Activated naive CD4-positive, alpha-beta T cell treated with anti-CD3 and anti-CD28 coated beads, Interleukin-2, amount 10 ng/mL, durations not matched to agents 7 days and 5 days (primary cell): ENCODE results near the gene TMEM250.
A peak's percentile ranks its signal among the peaks of the same experiment; 100 is the strongest.

Experiments used
- CTCF ChIA-PET: fragments of 350-600 bp; sonication (Branson Sonifier 250); formaldehyde crosslinking; loops from one replicate; lab custom pipeline; 2021; ENCODE audit warnings: antibody characterized with exemption; lab: Charles Lee
- DNase-seq: peaks from one replicate; pipeline ENCODE4 v3.0.0-alpha.2; 2020
- H3K27ac Mint-ChIP-seq: one replicate; pipeline ENCODE4 v1.8.0; 2021; ENCODE audit warnings: mild to moderate bottlenecking, moderate library complexity, mixed read lengths
- H3K27me3 Mint-ChIP-seq: one replicate; pipeline ENCODE4 v1.8.0; 2021; ENCODE audit warnings: mild to moderate bottlenecking, mixed read lengths
- H3K36me3 Mint-ChIP-seq: one replicate; pipeline ENCODE4 v1.8.0; 2021; ENCODE audit warnings: mixed read lengths
- H3K4me1 Mint-ChIP-seq: one replicate; pipeline ENCODE4 v1.8.0; 2021; ENCODE audit warnings: mixed read lengths
- H3K4me3 Mint-ChIP-seq: one replicate; pipeline ENCODE4 v1.8.0; 2021; ENCODE audit warnings: mild to moderate bottlenecking, moderate library complexity, mixed read lengths
- H3K9me3 Mint-ChIP-seq: one replicate; pipeline ENCODE4 v1.8.0; 2021; ENCODE audit warnings: mixed read lengths

TMEM250 gene

DNA sequence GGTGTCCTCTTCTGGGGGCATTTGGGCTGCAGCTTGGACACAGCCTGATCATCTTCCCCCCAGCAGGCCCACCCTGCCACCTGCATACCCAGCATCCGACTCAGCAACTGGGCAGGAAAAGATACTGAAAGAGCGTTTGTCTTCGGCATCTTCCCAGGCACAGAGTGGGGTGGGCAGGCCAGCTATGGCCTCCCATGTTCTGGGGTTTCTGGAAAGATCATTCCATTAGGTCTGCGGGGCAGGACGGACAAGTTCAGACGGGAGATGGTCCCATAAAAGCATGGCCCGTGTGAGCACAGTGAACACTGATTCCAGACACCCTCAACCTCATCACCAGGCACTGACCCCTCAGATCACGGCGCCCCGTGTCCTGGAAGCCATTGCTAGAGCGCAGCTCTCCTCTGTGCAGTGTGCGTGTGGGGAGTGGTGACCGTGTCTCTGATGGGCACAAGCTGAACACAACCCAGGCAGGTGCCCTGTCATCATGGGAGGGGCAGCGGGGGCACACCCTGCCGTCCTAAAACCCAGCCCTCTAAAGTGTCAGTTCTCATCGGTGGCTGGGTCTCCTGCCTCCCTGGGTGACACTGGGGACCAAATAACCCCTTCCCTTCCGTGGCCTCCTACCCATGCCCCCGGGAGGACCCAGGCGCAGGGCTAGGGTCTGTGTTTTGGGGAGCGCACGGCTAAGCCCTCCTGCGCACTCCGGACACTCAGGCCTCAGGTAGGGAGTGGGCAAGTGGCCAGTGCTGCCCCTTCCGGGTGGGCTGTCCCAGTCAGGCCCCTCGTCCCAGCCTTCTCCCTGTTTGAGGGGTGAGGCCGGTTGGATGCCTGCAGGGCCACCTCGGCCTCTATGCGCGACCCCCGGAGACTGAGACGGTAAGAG is 13.2 kb upstream of the TMEM250 start:
- no peaks in the 10 kb centered on the region for H3K9me3 Mint-ChIP-seq
- CTCF ChIA-PET = no interaction called here
- H3K4me3 Mint-ChIP-seq = no peak overlapping the region
- peaks cover 78% of the 10 kb centered on the region for H3K27me3 Mint-ChIP-seq
- peaks cover 5% of the 10 kb centered on the region for H3K4me1 Mint-ChIP-seq
- no peaks in the 10 kb centered on the region for H3K36me3 Mint-ChIP-seq
- H3K27ac Mint-ChIP-seq = no peak overlapping the region
- DNase-seq = no peak

DNA sequence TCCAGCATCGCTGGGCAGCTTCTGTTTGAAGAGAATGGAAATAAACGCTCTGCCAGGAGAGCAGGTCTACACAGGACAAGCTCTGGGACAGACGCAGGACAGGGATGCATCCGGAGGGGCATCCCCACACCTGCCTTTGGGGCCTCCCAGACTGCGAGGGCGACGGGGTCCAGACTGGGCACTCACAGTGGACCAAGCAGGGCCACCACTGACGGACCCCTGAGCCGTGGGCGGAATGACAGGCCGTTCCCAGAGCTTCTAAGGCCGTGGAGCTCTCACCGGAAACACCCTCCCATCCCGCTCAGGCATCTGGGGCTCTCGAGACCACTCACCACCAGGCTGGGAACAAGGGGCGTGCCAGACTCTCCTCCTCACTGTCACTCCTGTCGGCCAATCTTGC is 10.5 kb upstream of the TMEM250 start:
- peaks cover 4% of the 10 kb centered on the region for H3K9me3 Mint-ChIP-seq
- peaks cover 5% of the 10 kb centered on the region for H3K4me1 Mint-ChIP-seq
- CTCF ChIA-PET = interaction anchor here (0.7 to 1.3 kb wide), 2 partner anchors 10 to 54 kb away, joined by 4 to 5 read pairs; no protein-coding TSS in a partner anchor
- H3K27ac Mint-ChIP-seq = no peak overlapping the region
- DNase-seq = no peak
- peaks cover 64% of the 10 kb centered on the region for H3K27me3 Mint-ChIP-seq
- H3K36me3 Mint-ChIP-seq = no peaks in the 10 kb centered on the region
- no peak overlapping the region for H3K4me3 Mint-ChIP-seq

DNA sequence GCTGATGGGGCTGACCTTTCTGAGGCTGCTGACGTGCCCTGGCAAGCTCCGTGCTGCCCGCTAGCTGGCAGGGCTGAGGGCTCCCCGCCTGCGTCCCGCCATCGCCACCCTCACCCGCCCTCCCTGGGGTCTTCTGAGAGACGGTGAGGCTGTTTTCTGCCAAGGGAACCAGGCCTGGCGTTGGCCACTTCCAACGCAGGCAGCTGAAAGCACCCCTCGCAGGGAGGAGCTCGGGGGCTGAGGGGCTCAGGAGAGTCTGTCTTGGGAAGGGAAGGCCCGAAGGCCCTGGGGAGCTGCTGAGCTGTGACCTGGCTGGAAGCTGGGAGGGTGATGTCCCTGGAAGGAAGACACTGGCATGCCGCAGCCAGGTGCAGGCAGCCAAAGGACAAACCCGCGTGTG is 9.8 kb upstream of the TMEM250 start:
- CTCF ChIA-PET = interaction anchor here (1.3 kb wide), 1 partner anchor 11 kb away, joined by 5 read pairs; no protein-coding TSS in a partner anchor
- H3K27me3 Mint-ChIP-seq = peaks cover 59% of the 10 kb centered on the region
- no peak overlapping the region for H3K4me3 Mint-ChIP-seq
- H3K4me1 Mint-ChIP-seq = peaks cover under 1% of the 10 kb centered on the region
- H3K36me3 Mint-ChIP-seq = no peaks in the 10 kb centered on the region
- DNase-seq = no peak
- peaks cover 4% of the 10 kb centered on the region for H3K9me3 Mint-ChIP-seq
- no peak overlapping the region for H3K27ac Mint-ChIP-seq

DNA sequence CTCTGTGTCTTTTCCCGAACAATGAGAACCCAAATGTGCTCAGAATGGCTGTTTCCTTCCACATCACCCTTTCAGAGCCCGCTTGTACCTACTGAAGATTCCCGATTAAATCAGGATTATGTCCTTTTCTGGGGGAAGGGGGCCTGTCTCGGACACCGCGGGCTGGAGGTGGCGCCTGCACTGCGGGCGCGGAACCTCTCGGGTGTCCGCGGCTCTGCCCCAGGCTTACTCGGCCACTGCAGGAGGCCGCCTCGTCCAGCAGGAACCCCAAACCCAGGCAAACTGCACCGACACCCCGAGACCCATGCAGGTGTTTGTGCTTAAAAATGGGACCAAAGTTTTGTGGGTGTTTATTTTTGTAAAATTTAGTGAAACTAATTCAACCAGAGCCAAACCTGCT is 8.6 kb upstream of the TMEM250 start:
- CTCF ChIA-PET = interaction anchor here (1.3 kb wide), 1 partner anchor 161 kb away, joined by 4 read pairs; no protein-coding TSS in a partner anchor
- Mint-ChIP-seq H3K36me3 (no peaks in the 10 kb centered on the region), H3K27me3 (peaks cover 60% of the 10 kb centered on the region), H3K4me3 (no peak overlapping the region), H3K27ac (no peak overlapping the region), H3K9me3 (peaks cover 4% of the 10 kb centered on the region), H3K4me1 (no peaks in the 10 kb centered on the region)
- DNase-seq = no peak

DNA sequence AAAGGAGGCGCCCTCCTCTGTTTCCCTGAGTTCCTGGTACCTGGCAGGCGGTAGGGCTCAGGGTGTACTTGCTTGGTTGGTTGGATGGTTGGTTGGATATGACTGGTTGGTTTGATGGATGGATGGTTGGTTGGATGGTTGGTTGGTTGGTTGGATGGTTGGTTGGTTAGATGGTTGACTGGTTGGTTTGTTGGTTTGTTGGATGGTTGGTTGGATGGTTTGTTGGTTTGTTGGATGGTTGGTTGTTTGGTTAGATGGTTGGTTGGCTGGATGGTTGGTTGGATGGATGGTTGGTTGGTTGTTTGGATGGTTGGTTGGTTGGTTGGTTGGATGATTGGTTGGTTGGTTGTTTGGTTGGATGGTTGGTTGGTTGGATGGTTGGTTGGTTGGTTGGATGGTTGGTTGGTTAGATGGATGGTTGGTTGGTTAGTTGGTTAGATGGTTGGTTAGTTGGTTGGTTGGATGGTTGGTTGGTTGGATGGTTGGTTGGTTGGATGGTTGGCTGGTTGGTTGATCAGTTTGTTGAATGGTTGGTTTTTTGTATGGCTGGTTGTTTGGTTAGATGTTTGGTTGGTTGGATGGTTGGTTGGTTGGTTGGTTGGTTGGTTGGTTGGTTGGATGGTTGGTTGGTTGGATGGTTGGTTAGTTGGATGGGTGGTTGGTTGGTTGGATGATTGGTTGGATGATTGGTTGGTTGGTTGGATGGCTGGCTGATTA is 6.5 kb upstream of the TMEM250 start:
- no peaks in the 10 kb centered on the region for H3K4me1 Mint-ChIP-seq
- H3K9me3 Mint-ChIP-seq = peaks cover 4% of the 10 kb centered on the region
- H3K36me3 Mint-ChIP-seq = no peaks in the 10 kb centered on the region
- CTCF ChIA-PET = interaction anchor here (0.7 kb wide), 1 partner anchor 221 kb away, joined by 3 read pairs; no protein-coding TSS in a partner anchor
- H3K4me3 Mint-ChIP-seq = no peak overlapping the region
- peaks cover 38% of the 10 kb centered on the region for H3K27me3 Mint-ChIP-seq
- no peak for DNase-seq
- no peak overlapping the region for H3K27ac Mint-ChIP-seq

DNA sequence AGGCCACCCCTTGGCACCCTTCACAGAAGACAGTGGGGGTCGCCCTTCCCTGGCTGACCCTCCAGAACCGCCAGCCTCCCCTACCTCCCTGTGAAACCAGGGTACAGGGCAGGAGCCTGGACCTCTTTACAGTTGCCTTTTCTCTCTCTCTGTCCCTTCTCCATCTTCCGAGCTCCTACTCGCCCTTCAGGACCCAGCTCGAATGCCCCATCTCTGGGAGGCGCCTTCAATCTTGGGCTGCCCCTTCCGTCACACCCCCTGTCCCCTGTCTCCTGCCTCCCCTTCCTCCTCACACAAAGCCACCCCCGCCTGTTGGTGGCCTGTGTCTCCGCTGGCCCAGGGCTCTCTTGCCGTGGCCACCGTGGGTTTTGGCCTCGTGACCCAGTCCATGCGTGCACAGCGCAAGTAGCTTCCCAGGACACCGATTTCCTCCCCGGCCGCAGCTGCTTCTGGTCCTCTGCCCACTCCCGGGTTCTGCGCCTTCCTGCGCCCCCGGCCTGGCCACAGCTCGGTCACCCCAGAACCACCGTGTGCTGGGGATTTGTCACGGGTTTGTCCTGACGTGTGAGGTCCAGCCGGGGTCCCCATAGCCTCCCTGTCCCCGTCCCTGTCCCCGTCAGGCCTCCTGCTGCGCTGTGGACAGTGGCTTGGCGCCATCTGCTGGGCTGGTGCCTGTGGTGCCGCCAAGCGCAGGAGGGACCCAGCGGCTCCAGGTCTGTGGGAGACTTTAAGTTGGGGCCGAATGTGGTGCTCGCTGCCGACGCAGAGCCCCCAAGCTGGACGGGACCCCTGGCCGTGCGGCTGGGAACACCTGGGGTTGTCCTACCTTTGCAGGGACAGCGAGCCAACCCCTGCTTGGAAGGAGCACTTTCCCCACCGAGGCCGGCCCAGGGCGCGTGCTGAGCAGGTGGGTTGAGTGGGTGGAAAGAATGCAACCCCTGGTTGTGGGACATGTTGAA is 4.0 kb upstream of the TMEM250 start:
- Mint-ChIP-seq H3K27ac (no peak overlapping the region), H3K9me3 (peaks cover 4% of the 10 kb centered on the region), H3K36me3 (no peaks in the 10 kb centered on the region), H3K27me3 (peaks cover 23% of the 10 kb centered on the region), H3K4me3 (no peak overlapping the region), H3K4me1 (peaks cover 4% of the 10 kb centered on the region)
- DNase-seq = peak; percentile 84
- CTCF ChIA-PET = interaction anchor here (0.9 to 5.3 kb wide), 14 partner anchors 10 to 259 kb away, joined by 3 to 53 read pairs (median 4); no protein-coding TSS in a partner anchor

DNA sequence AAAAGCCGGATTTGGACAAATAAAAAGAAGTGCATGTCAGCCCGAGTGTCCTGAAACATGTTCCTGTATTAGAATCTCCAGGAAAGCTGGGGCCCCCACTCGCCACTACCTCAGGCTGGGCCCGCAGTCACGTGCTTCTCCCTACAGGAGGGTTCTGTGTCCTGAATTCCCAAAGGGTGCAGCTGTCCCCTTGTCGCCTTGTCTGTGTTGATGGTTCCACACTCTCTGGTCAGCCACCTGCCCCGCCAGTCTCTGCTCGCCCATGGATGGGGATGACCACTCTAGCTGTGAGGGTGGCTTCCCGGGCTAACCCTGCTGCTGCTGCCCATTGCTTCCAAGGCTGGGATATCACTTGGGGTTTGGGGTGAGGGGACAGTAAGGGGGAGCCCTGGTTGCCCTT is 3.1 kb upstream of the TMEM250 start:
- no peaks in the 10 kb centered on the region for H3K36me3 Mint-ChIP-seq
- no peak for DNase-seq
- no peak overlapping the region for H3K27ac Mint-ChIP-seq
- no peak overlapping the region for H3K4me3 Mint-ChIP-seq
- peaks cover 4% of the 10 kb centered on the region for H3K9me3 Mint-ChIP-seq
- CTCF ChIA-PET = interaction anchor here (0.7 to 5.3 kb wide), 11 partner anchors 9 to 255 kb away, joined by 3 to 53 read pairs (median 4); no protein-coding TSS in a partner anchor
- H3K27me3 Mint-ChIP-seq = peaks cover 23% of the 10 kb centered on the region
- H3K4me1 Mint-ChIP-seq = peaks cover 10% of the 10 kb centered on the region

DNA sequence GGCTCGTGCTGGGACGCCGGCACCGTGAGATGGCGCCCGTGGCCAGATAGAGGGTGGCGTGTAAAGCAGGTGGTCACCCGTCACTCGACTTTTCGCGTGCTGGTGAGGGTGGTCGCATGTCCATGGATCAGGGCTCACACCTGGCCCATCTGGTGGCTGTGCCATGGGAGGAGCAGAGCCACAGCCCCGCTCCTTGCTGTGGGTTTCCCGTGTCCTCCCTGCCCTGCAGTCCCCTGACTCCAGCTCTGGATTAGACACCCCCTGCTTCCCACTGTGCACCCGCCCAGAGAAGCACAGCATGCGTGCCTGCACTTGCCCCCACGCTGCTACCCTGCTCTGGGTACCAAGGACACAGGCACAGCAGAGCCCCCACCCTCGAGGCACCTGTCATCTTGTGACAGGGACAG is 1.8 kb upstream of the TMEM250 start:
- Mint-ChIP-seq H3K4me3 (no peak overlapping the region), H3K36me3 (no peaks in the 10 kb centered on the region), H3K27ac (no peak overlapping the region), H3K9me3 (peaks cover 4% of the 10 kb centered on the region), H3K4me1 (peaks cover 15% of the 10 kb centered on the region), H3K27me3 (peaks cover 21% of the 10 kb centered on the region)
- CTCF ChIA-PET = interaction anchor here (4.7 to 5.3 kb wide), 2 partner anchors 30 to 152 kb away, joined by 48 to 53 read pairs; no protein-coding TSS in a partner anchor
- no peak for DNase-seq

DNA sequence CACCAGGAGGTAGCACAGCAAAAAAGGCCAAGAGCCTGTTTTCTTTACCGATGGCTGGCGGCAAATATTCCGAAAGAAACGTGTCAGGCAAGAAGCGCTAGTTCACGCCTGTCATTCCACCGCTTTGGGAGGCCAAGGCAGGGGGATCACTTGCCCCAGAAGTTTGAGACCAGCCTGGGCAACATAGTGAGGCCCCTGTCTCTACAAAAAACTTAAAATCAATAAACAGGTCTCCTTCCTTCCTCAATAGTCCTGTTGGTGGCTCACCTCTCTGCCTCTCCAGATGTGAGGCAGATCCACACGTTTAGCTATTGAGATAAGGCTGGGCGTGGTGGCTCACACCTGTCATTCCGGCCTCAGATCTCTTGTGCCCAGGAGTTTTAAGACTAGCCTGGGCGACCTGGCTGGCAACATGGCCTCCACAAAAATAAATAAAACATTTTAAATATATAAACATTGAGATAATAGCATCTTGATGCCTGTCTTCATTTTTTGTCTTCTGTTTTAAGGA is 1.3 kb upstream of the TMEM250 start:
- DNase-seq = no peak
- CTCF ChIA-PET = interaction anchor here (1.1 to 5.3 kb wide), 3 partner anchors 30 to 151 kb away, joined by 3 to 53 read pairs (median 48); no protein-coding TSS in a partner anchor
- Mint-ChIP-seq H3K9me3 (peaks cover 2% of the 10 kb centered on the region), H3K4me3 (peak overlapping the region; percentile 79), H3K4me1 (peaks cover 20% of the 10 kb centered on the region), H3K36me3 (peaks cover 1% of the 10 kb centered on the region), H3K27me3 (peaks cover 16% of the 10 kb centered on the region), H3K27ac (peak overlapping the region; percentile 75)

DNA sequence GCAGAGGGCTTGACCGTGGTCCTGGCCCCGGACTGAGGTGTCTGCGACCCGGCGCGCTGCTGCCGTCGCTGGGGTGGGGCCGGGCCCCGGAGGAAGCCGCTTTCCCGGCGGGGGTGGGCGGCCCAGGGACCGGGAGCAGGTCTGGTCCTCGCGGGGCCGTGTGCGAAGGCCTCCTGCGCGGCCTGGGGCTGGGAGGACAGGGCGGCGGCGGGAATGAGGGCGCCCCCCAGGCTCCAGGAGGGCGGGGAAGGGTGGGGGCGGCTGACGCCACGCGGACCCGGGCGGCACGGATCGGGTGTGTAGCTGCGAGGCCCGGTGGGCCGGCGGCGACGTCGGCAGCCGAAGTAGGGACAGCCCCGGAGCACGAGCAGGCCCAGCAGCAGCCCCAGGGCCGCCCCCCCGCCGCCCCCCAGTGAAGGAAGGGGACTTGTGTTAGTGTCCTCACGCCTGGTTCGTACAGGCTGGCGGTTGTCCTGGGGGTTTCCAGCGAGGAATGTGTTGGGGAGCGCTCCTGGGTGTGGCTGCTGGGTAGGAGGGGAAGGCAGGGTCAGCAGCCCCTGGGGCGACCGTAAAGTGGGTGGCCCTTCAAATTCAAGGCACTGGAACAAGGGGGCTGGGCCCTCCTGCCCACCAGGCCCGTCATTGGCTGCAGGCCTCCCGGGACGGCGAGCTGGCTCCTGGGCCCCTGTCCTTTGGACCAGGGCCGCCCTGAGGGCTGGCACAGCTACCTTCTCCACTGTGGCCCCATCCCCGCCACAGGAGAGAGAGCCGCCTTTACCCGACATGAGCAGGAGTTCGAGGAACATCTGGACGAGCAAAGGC is 597 bp upstream of the TMEM250 start:
- no peak for DNase-seq
- CTCF ChIA-PET = interaction anchor here (1.1 to 5.3 kb wide), 2 partner anchors 145 to 151 kb away, joined by 3 to 53 read pairs; no protein-coding TSS in a partner anchor
- Mint-ChIP-seq H3K27me3 (peaks cover 12% of the 10 kb centered on the region), H3K27ac (peak overlapping the region; percentile 85), H3K4me3 (peak overlapping the region; percentile 79), H3K9me3 (no peaks in the 10 kb centered on the region), H3K36me3 (peaks cover 8% of the 10 kb centered on the region), H3K4me1 (peaks cover 27% of the 10 kb centered on the region)

DNA sequence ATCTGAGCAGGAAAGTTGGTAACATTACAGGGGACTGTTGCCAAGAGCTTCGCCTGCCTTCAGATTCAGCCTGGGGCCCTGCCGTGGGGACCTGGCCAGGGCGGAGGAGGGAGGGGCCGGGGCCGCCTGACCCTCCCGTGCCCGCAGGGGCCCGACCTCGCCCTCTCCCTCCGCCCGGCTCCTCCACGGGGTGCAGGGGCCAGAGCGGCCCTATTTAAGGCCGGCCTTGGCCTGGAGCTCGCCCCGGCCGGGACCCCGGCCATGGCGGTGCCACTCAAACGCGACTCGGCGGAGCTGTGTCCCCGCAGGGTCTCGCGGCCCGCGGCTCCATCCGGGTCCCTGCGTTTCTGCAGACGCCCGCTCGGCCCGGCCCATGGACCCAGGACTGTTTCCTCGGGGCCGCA is 757 bp downstream of the TMEM250 start:
- Mint-ChIP-seq H3K36me3 (peaks cover 14% of the 10 kb centered on the region), H3K27ac (peak overlapping the region; percentile 89), H3K4me1 (peaks cover 41% of the 10 kb centered on the region), H3K27me3 (peaks cover 5% of the 10 kb centered on the region), H3K9me3 (no peaks in the 10 kb centered on the region), H3K4me3 (peak overlapping the region; percentile 77)
- CTCF ChIA-PET = interaction anchor here (0.7 to 1.4 kb wide), 3 partner anchors 8 to 151 kb away, joined by 4 to 5 read pairs (median 4); no protein-coding TSS in a partner anchor
- no peak for DNase-seq

DNA sequence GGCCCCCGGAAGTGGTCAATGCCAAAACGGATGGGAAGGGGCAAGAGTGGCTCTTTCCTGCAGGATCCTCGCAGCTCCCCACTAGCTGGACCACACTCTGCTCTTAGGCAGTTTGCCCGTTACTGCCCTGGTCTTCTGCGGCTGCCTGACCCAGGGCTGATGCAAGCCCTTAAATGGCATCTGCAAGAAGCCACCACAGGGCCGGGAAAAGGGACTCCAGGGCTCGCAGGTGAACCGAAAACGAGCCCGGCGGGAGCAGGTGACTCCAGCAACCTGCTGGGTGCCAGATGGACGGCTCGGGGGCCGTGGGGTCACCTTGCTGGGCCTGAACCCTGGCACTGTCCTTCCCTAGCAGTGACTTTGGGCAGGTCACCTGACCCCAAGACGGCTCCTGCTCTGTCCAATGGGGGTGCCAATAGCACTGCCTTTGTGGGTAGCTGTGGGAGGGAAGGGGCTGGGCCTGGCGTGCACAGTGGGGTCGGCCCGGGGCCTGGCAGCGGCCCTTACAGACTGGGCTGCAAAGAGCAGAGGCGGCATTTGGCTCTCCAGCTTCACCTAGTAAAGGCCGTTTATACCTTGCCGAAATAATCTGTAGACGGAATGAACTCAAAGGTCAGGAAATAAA is 1.3 kb downstream of the TMEM250 start:
- H3K27ac Mint-ChIP-seq = peak overlapping the region; percentile 89
- H3K27me3 Mint-ChIP-seq = no peaks in the 10 kb centered on the region
- peak overlapping the region; percentile 77 for H3K4me3 Mint-ChIP-seq
- no peaks in the 10 kb centered on the region for H3K9me3 Mint-ChIP-seq
- H3K36me3 Mint-ChIP-seq = peaks cover 14% of the 10 kb centered on the region
- DNase-seq = no peak
- CTCF ChIA-PET = interaction anchor here (1.2 to 1.4 kb wide), 2 partner anchors 8 to 150 kb away, joined by 4 to 5 read pairs; no protein-coding TSS in a partner anchor
- H3K4me1 Mint-ChIP-seq = peaks cover 46% of the 10 kb centered on the region
